Epithelial cell of proximal tubule (primary cell): Measurements from ENCODE around the gene LMO1. TPM values are rescaled to one million over a fixed set of nuclear protein-coding genes. Genes with fewer than 3 reads are reported as not detected.

Experiments
- DNase-seq: peaks from one replicate; pipeline ENCODE4 v3.0.0-alpha.2; 2011; ENCODE audit warnings: low read depth
- H3K4me3 ChIP-seq: 2 replicates; pipeline ENCODE4 v1.5.1; 2011; ENCODE audit warnings: low read depth, mild to moderate bottlenecking, low read length
- total RNA-seq: library from RNA; depleted of rRNA; stranded (reverse); fragments of >200 nt; gene quantifications from 2 replicates; pipeline ENCODE4 v1.2.3, GENCODE V29; 2015
- TF ChIP-seq, protein P1 (sequence below): conservative IDR thresholded peaks from 2 replicates; pipeline ENCODE4 v1.5.1; 2012; ENCODE audit warnings: low read depth, mild to moderate bottlenecking, low read length

The LMO1 gene
- total RNA-seq, 1 donor from 2014 or later, result not detected

DNA sequence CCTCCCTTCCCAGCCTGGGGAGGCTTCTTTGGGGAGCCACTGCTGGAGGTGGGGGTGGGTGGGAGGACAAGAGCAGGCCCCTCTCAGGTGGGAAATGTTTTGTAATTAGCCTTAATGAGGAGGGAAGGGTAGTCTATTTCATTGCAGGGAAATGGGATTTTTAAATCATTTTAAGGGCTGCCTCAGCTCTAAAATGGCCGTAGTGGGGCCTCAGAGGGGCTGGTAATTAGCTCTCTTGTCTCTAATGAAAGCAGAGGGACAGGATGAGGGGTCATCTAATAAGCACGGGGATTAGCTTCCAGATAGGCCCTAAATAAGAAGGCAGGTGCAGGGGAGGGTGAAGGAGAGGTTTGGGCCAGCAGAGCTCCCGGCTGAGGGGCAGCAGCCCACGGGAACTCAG is 46.5 kb downstream of the LMO1 start:
- no peak for DNase-seq
- H3K4me3 ChIP-seq, result no peak overlapping the region

DNA sequence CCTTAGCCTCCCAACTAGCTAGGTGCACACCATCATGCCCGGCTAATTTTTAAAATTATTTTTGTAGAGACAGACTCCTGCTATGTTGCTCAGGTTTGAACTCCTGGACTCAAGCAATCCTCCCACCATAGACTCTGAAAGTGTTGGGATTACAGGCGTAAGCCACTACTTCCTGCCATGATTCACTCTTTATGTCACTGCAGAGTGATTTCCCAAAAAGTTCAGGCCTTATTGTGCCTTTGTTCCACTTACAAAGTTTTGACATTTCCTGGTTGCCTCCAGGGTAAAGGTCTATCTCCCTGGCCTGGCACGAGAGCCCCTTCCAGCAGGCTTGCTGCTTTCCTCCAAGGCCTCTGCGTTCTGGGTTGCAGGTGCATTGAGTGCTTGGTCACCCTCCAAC is 50.3 kb downstream of the LMO1 start:
- TF ChIP-seq, protein P1, sequence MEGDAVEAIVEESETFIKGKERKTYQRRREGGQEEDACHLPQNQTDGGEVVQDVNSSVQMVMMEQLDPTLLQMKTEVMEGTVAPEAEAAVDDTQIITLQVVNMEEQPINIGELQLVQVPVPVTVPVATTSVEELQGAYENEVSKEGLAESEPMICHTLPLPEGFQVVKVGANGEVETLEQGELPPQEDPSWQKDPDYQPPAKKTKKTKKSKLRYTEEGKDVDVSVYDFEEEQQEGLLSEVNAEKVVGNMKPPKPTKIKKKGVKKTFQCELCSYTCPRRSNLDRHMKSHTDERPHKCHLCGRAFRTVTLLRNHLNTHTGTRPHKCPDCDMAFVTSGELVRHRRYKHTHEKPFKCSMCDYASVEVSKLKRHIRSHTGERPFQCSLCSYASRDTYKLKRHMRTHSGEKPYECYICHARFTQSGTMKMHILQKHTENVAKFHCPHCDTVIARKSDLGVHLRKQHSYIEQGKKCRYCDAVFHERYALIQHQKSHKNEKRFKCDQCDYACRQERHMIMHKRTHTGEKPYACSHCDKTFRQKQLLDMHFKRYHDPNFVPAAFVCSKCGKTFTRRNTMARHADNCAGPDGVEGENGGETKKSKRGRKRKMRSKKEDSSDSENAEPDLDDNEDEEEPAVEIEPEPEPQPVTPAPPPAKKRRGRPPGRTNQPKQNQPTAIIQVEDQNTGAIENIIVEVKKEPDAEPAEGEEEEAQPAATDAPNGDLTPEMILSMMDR, result no peak
- no peak for DNase-seq
- H3K4me3 ChIP-seq, result no peak overlapping the region

More for the DNA sequence above, 46.5 kb downstream of the LMO1 start:
- TF ChIP-seq, protein P1, result no peak

DNA sequence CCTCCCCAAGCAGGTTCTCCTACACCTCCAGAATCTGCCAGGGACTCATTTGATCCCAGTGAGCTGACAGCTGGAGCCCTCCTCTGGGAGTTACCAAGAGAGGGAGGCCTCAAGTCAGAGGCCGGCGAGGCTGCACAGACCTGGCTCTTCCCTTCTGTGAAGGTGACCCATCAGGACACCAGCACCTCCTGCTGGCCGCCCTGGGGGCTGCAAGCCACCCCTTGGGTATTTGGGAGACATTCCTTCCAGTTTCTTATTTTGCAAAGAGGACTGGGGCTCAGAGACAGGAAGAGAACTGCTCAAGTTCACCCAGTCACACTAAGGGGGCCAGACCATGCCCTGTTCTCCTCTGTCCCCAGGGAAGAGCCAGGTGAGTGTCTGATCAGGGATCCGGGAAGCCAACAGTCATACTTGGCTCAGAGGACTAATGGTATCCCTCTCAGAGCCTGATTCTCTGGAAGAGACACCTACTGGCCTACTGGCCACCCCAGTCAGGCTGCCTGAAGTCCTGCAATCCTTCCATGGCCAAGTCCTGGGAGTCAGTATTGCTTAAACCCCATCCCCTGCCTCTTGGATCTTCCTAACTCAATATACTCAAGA is 54.4 kb downstream of the LMO1 start:
- TF ChIP-seq, protein P1, result peak; percentile 55
- no peak for DNase-seq
- no peak overlapping the region for H3K4me3 ChIP-seq

DNA sequence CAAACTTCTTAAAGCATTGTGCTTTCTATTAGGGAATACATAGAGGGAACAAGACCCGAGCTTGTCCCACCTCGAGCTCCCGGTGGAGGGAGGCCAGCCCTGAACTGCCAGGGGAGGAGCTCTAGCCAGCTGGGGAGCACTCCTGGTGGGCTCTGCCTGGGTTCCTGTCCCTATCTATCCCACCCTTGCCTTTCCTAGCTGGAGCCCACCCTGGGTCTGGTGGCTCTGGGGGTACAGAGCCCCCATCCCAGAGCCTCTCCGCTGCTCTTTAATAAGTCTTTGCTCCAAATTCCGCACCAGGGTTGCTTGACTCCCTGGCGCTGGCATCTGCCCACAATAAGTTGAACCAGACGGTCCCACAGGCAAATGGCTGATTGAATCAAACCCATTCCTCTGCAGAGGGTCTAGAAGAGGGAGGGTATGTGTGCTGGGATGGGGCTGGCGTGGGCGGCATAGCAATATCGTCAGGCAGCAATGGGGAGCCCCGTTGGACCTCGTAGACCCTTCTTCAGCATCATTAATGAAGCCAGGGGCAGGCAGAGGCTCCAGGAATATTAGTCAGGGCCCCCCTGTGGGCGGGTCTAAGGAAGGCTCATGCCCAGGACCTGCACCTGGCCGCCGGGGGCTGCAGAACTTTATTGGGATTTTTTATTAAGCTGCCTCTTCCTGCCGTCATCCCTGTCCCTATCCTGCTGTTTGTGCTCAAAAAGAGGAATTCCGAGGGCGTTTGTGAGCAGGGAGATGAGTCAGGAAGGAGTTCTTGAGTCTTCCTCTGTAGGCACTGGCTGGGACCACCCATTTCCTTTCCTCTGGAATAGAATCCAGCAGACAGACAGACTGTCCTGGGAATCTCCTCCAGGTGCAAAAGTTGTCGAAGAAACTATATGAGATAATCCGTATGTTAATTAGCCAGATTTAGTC is 56.3 kb downstream of the LMO1 start:
- H3K4me3 ChIP-seq, result no peak overlapping the region
- no peak for DNase-seq
- TF ChIP-seq, protein P1, result no peak

DNA sequence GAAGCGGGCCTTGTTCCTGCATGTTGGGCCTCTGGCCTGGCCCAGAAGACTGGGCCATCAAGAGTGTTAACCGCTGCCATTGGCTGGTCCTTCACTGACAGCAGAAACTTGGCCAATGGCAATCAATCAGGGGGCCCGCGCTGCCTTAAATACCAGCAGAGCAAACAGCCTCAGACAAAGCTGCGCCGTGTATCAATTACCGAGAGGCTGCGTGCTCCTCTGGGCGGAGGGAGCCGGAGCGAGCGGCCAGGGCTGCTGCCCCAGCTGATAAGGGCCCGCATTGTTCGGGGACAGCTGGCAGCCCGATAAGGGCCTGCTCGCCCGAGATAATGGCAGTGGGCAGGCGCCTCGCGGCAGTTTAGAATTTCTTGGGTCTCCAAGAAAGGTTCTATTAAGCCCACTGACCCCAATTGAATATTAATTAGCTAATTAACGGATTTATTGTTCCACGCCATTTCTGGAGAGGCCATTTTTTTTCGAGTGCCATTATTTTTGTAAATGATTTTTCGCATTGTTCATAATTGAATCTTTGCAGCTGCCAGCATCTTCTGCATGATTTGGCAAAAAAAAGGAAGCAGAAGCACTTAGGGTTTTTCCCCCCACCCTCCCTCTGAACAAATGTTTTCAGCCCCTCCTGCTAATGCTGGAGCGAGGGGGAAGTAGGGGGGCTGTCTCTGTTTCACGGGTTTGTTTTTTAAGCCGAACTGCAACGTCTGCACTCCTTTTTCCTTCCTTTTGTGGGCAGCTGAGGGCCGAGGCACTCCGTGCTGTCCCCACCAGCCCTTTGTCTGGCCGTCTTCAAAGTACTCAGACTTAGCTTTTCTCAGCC is 57.2 kb downstream of the LMO1 start:
- no peak for DNase-seq
- TF ChIP-seq, protein P1, result no peak
- H3K4me3 ChIP-seq, result no peak overlapping the region

DNA sequence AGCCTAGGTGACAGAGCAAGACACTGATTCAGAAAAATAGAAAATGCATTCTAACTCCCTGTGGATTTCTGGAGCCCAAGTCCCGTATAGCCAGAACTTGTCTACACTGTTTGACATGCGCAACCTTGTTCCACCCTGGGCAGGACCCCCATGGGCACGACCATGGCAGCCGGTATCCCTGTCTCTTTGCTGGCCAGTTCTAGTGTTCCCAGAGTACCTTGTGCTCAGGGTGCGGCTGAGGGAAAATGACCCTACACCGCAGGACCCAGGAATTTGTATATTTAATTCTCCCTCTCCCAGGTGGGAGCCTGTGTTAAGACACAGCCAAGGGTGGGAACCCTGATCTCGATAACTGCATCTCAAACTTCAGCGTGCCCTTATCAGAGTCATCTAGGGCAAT is 58.1 kb downstream of the LMO1 start:
- H3K4me3 ChIP-seq, result no peak overlapping the region
- no peak for DNase-seq
- TF ChIP-seq, protein P1, result no peak
